ENCODE measurements around the gene HERC4.

GRCh38 chr10:67926951-67927350 is 148.1 kb downstream of the HERC4 start:
- no peak for TF ChIP-seq POLR2A (IDR thresholded peaks at IDR 0.05)
- no peak for TF ChIP-seq CTCF (IDR thresholded peaks at IDR 0.05)

All from lower leg skin (tissue), 3 donors.